Tibial artery (tissue), 4 donors: ENCODE data around the gene PFKFB1.

Experiments
- DNase-seq, 2 donors: peaks; one replicate each; pipeline ENCODE4 v3.0.0-alpha.2; 2019
- H3K27ac ChIP-seq, 2 donors: fragments of 200-600 bp; sonication (generic) in 1 of 2; 1 replicate in 1 of 2; 2 replicates in 1 of 2; pipeline ENCODE4 v1.5.1; 2018 to 2019; ENCODE audit warnings: mild to moderate bottlenecking in 1 of 2
- H3K27me3 ChIP-seq, 2 donors: fragments of 200-600 bp; sonication (generic) in 1 of 2; one replicate each; pipeline versions ENCODE4 v1.5.1 to v1.6.0; 2016 to 2019
- H3K36me3 ChIP-seq, 3 donors: fragments of 200-600 bp; sonication (generic) in 2 of 3; one replicate each; pipeline ENCODE4 v1.5.1; 2016 to 2019; ENCODE audit warnings: mild to moderate bottlenecking in 2 of 3
- H3K4me1 ChIP-seq, 4 donors: fragments of 200-600 bp; sonication (generic) in 2 of 4; 1 replicate in 3 of 4; 2 replicates in 1 of 4; pipeline ENCODE4 v1.5.1; 2016 to 2019
- H3K4me3 ChIP-seq, 2 donors: fragments of 200-600 bp; sonication (generic) in 1 of 2; 1 replicate in 1 of 2; 2 replicates in 1 of 2; pipeline ENCODE4 v1.5.1; 2018 to 2019; ENCODE audit warnings: mild to moderate bottlenecking in 2 of 2
- H3K9me3 ChIP-seq, 3 donors: fragments of 200-600 bp; sonication (generic) in 1 of 3; one replicate each; pipeline ENCODE4 v1.5.1; 2016 to 2019
- CTCF ChIP-seq, 2 experiments: fragments of 200-600 bp in 1 of 2; fragments of 450-650 bp in 1 of 2; IDR thresholded peaks; one replicate each; pipeline ENCODE4 v1.5.1; 2017 to 2019; ENCODE audit warnings: antibody characterized with exemption in 2 of 2, mild to moderate bottlenecking in 1 of 2, moderate library complexity in 1 of 2
- intact Hi-C: fragments of 100-400 bp; cut with DNase I; formaldehyde crosslinking; loops from one replicate; pipeline ENCODE4 v1.15.0; 2023; ENCODE audit warnings: low total_unique reads

Gene PFKFB1

GRCh38 chrX:55011294-55011693 is 17.3 kb upstream of the PFKFB1 start:
- no peak for DNase-seq
- TF ChIP-seq CTCF (IDR thresholded peaks at IDR 0.05) = no peak
- no peaks in the 10 kb centered on the region for H3K27me3 ChIP-seq
- no peaks in the 10 kb centered on the region for H3K9me3 ChIP-seq
- H3K4me3 ChIP-seq = no peak overlapping the region
- intact Hi-C loops = no loop called here
- peaks cover 0 to 14% (median 5%) of the 10 kb centered on the region in 4 donors for H3K4me1 ChIP-seq
- no peak overlapping the region for H3K27ac ChIP-seq
- H3K36me3 ChIP-seq = peaks cover 0 to 11% (median 6%) of the 10 kb centered on the region in 3 donors

- H3K27ac ChIP-seq = no peak overlapping the region
- TF ChIP-seq CTCF (IDR thresholded peaks at IDR 0.05) = no peak
These were observed 14.8 kb upstream of the PFKFB1 start for GRCh38 chrX:55008571-55009358.

GRCh38 chrX:55007656-55008055 is 13.7 kb upstream of the PFKFB1 start:
- H3K27me3 ChIP-seq = no peaks in the 10 kb centered on the region
- intact Hi-C loops = no loop called here
- H3K36me3 ChIP-seq = peaks cover 0 to 45% (median 24%) of the 10 kb centered on the region in 3 donors
- H3K4me3 ChIP-seq = no peak overlapping the region
- peak in 1 of 2 donors; percentile 23 for DNase-seq
- TF ChIP-seq CTCF (IDR thresholded peaks at IDR 0.05) = no peak
- H3K4me1 ChIP-seq = peaks cover 0 to 14% (median 5%) of the 10 kb centered on the region in 4 donors
- peak overlapping the region in 1 of 2 donors; percentile 54 for H3K27ac ChIP-seq
- H3K9me3 ChIP-seq = no peaks in the 10 kb centered on the region

More at GRCh38 chrX:55008571-55009358, 14.8 kb upstream of the PFKFB1 start:
- H3K36me3 ChIP-seq = peaks cover 0 to 34% (median 18%) of the 10 kb centered on the region in 3 donors
- no peak overlapping the region for H3K4me3 ChIP-seq
- no peaks in the 10 kb centered on the region for H3K9me3 ChIP-seq
- no peaks in the 10 kb centered on the region for H3K27me3 ChIP-seq
- intact Hi-C loops = no loop called here
- H3K4me1 ChIP-seq = peaks cover 0 to 14% (median 5%) of the 10 kb centered on the region in 4 donors
- DNase-seq = no peak

GRCh38 chrX:55006827-55007621 is 13.0 kb upstream of the PFKFB1 start:
- H3K27me3 ChIP-seq = no peaks in the 10 kb centered on the region
- no peak overlapping the region for H3K4me3 ChIP-seq
- no peak for DNase-seq
- intact Hi-C loops = no loop called here
- peaks cover 0 to 45% (median 25%) of the 10 kb centered on the region in 3 donors for H3K36me3 ChIP-seq
- peak overlapping the region in 1 of 2 donors; percentile 54 for H3K27ac ChIP-seq
- peaks cover 0 to 14% (median 5%) of the 10 kb centered on the region in 4 donors for H3K4me1 ChIP-seq
- no peak for TF ChIP-seq CTCF (IDR thresholded peaks at IDR 0.05)
- no peaks in the 10 kb centered on the region for H3K9me3 ChIP-seq

- Histone ChIP-seq H3K4me3 (no peak overlapping the region), H3K36me3 (peaks cover 0 to 45% (median 25%) of the 10 kb centered on the region in 3 donors), H3K27ac (no peak overlapping the region), H3K27me3 (no peaks in the 10 kb centered on the region), H3K9me3 (no peaks in the 10 kb centered on the region), H3K4me1 (peaks cover 0 to 23% (median 5%) of the 10 kb centered on the region in 4 donors)
- no peak for TF ChIP-seq CTCF (IDR thresholded peaks at IDR 0.05)
- no peak for DNase-seq
- intact Hi-C loops = no loop called here
These were observed 11.3 kb upstream of the PFKFB1 start for GRCh38 chrX:55005256-55005655.
